NCI-H526 treated with DMSO at 0.1 percent for 48 hours (cell line): ENCODE data around the gene DUSP3.

ENCODE experiments used
- DNase-seq: peaks from one replicate; lab custom pipeline; 2025; lab: John Stamatoyannopoulos, UW

Gene DUSP3

GRCh38 chr17:43768943-43769342 is 9.8 kb downstream of the DUSP3 start:
- DNase-seq = no peak

GRCh38 chr17:43768382-43768781 is 10.4 kb downstream of the DUSP3 start:
- no peak for DNase-seq

- DNase-seq = no peak
Measured at GRCh38 chr17:43767713-43768059, 11.1 kb downstream of the DUSP3 start.

GRCh38 chr17:43767053-43767712 is 11.6 kb downstream of the DUSP3 start:
- no peak for DNase-seq

- no peak for DNase-seq
Measured at GRCh38 chr17:43766413-43767052, 12.2 kb downstream of the DUSP3 start.

- peak; percentile 69 for DNase-seq
Measured at GRCh38 chr17:43760254-43760852, 18.4 kb downstream of the DUSP3 start.

GRCh38 chr17:43759836-43760235 is 18.9 kb downstream of the DUSP3 start:
- DNase-seq = no peak

- no peak for DNase-seq
Measured at GRCh38 chr17:43758497-43759174, 20.1 kb downstream of the DUSP3 start, which contains the start of gene SOST. Gene SOST (minus strand): TSS chr17:43758791. CDS start chr17:43758741, 50 bp downstream.

- no peak for DNase-seq
Measured at GRCh38 chr17:43758086-43758485, 20.7 kb downstream of the DUSP3 start.

GRCh38 chr17:43757171-43757660 is 21.6 kb downstream of the DUSP3 start:
- DNase-seq = no peak

GRCh38 chr17:43756201-43756600 is 22.6 kb downstream of the DUSP3 start:
- DNase-seq = no peak

GRCh38 chr17:43755389-43755875 is 23.3 kb downstream of the DUSP3 start:
- no peak for DNase-seq

- DNase-seq = no peak
Measured at GRCh38 chr17:43754947-43755346, 23.8 kb downstream of the DUSP3 start.

- DNase-seq = no peak
Measured at GRCh38 chr17:43753493-43754129, 25.2 kb downstream of the DUSP3 start.

- no peak for DNase-seq
Measured at GRCh38 chr17:43750153-43750552, 28.6 kb downstream of the DUSP3 start.

GRCh38 chr17:43745541-43745940 is 33.2 kb downstream of the DUSP3 start:
- DNase-seq = no peak

GRCh38 chr17:43741636-43742035 is 37.1 kb downstream of the DUSP3 start:
- no peak for DNase-seq

GRCh38 chr17:43740541-43740940 is 38.2 kb downstream of the DUSP3 start:
- no peak for DNase-seq

- DNase-seq = no peak
Measured at GRCh38 chr17:43737722-43738121, 41.1 kb downstream of the DUSP3 start.

GRCh38 chr17:43736389-43736788 is 42.4 kb downstream of the DUSP3 start:
- DNase-seq = no peak

- no peak for DNase-seq
Measured at GRCh38 chr17:43734376-43734775, 44.4 kb downstream of the DUSP3 start.

GRCh38 chr17:43733956-43734355 is 44.8 kb downstream of the DUSP3 start:
- DNase-seq = no peak
